ENCODE data around the gene FSIP1.

GRCh38 chr15:39704235-39704634, 78.4 kb downstream of the FSIP1 start:
- no peak for TF ChIP-seq POLR2A (IDR thresholded peaks at IDR 0.05)
- TF ChIP-seq CTCF (IDR thresholded peaks at IDR 0.05) = no peak
